NCI-H1930 (cell line): Measurements from ENCODE around the gene MIAT.
"Not testable (repeated sequence)": the region's sequence is repeated elsewhere in the genome, so short reads cannot be mapped to it uniquely, and the experiment has no call there.

Experiments used
- DNase-seq, 2 experiments: peaks; one replicate each; lab custom pipeline; 2025; lab: John Stamatoyannopoulos, UW

MIAT gene

GRCh38 chr22:26700462-26700861 is 43.1 kb downstream of the MIAT start:
- no peak for DNase-seq

- no peak for DNase-seq
These were observed 43.5 kb downstream of the MIAT start for GRCh38 chr22:26700886-26701285.

GRCh38 chr22:26701323-26701722 is 43.9 kb downstream of the MIAT start:
- DNase-seq: no peak

- DNase-seq: no peak
These were observed 45.8 kb downstream of the MIAT start for GRCh38 chr22:26702906-26703830.

GRCh38 chr22:26705379-26705778 is 48.0 kb downstream of the MIAT start:
- DNase-seq: not testable (repeated sequence)

GRCh38 chr22:26707090-26707489 is 49.7 kb downstream of the MIAT start:
- DNase-seq: no peak

- DNase-seq: no peak
These were observed 50.2 kb downstream of the MIAT start for GRCh38 chr22:26707581-26707980.

GRCh38 chr22:26708256-26709009 is 51.0 kb downstream of the MIAT start:
- no peak for DNase-seq

GRCh38 chr22:26709617-26710390 is 52.4 kb downstream of the MIAT start:
- DNase-seq: no peak

- DNase-seq: no peak
These were observed 54.0 kb downstream of the MIAT start for GRCh38 chr22:26711205-26711963.

GRCh38 chr22:26712158-26712557 is 54.8 kb downstream of the MIAT start:
- DNase-seq: no peak

- DNase-seq: no peak
These were observed 56.5 kb downstream of the MIAT start for GRCh38 chr22:26713823-26714449.

- DNase-seq: no peak
These were observed 57.6 kb downstream of the MIAT start for GRCh38 chr22:26714971-26715370.

GRCh38 chr22:26715392-26715936 is 58.1 kb downstream of the MIAT start:
- no peak for DNase-seq

- DNase-seq: no peak
These were observed 61.1 kb downstream of the MIAT start for GRCh38 chr22:26718488-26718887.

- no peak for DNase-seq
These were observed 61.5 kb downstream of the MIAT start for GRCh38 chr22:26718905-26719304.

GRCh38 chr22:26722159-26722558 is 64.8 kb downstream of the MIAT start:
- DNase-seq: no peak

- DNase-seq: no peak
These were observed 67.0 kb downstream of the MIAT start for GRCh38 chr22:26724414-26724813.

- DNase-seq: no peak
These were observed 67.8 kb downstream of the MIAT start for GRCh38 chr22:26725012-26725676.
